ENCODE measurements around the gene F2RL1. TPM values are rescaled to one million over a fixed set of nuclear protein-coding genes. Genes with fewer than 3 reads are reported as not detected.
"Not testable (repeated sequence)": the region's sequence is repeated elsewhere in the genome, so short reads cannot be mapped to it uniquely, and the experiment has no call there.

The F2RL1 gene
- total and polyA plus RNA-seq, 2 experiments from 2014 or later: 15.3 to 32.1 TPM

GRCh38 chr5:76811214-76811613 is 7.6 kb upstream of the F2RL1 start (continued):
- TF ChIP-seq ZNF462 (CRISPR knock-in tag; IDR thresholded peaks at IDR 0.05) (no peak), POLR2AphosphoS5 (IDR thresholded peaks at IDR 0.05; ENCODE audit: low read depth) (no peak), ZNF114 (CRISPR knock-in tag; IDR thresholded peaks at IDR 0.05) (no peak), CTCF (conservative IDR thresholded peaks at IDR 0.05; ENCODE audit: low read depth in 2 of 2) (no peak), REST (IDR thresholded peaks at IDR 0.05; ENCODE audit: unreplicated experiment) (no peak), CREB1 (CRISPR knock-in tag; IDR thresholded peaks at IDR 0.05; ENCODE audit: low read depth) (no peak)

GRCh38 chr5:76812209-76812608 is 6.6 kb upstream of the F2RL1 start:
- Mint-ChIP-seq H3K9me3 (peaks cover 29% of the 10 kb centered on the region), H3K36me3 (ENCODE audit: low read depth) (peaks cover 24% of the 10 kb centered on the region), H3K4me1 (peaks cover 20% of the 10 kb centered on the region), H3K27me3 (ENCODE audit: insufficient read depth, low read depth, poor library complexity) (peaks cover 13% of the 10 kb centered on the region)
- H3K4me3 Mint-ChIP-seq; H3K36me3 ChIP-seq (ENCODE audit: insufficient read depth); H2AFZ ChIP-seq; H3K27ac Mint-ChIP-seq; H4K20me1 ChIP-seq (replicated peaks; ENCODE audit: insufficient read depth); H3K27me3 ChIP-seq (ENCODE audit: insufficient read depth); H3K4me2 ChIP-seq; H3F3A ChIP-seq (replicated peaks; ENCODE audit: low read depth); H3K79me2 ChIP-seq (replicated peaks; ENCODE audit: insufficient read depth); H3K9me2 ChIP-seq (ENCODE audit: insufficient read depth); ATAC-seq; H3K27ac ChIP-seq (ENCODE audit: low read depth); H3K4me3 ChIP-seq; DNase-seq (ENCODE audit: low spot score): not testable (repeated sequence)
- H3K4me1 ChIP-seq (ENCODE audit: insufficient read depth): peaks cover 15% of the 10 kb centered on the region
